Mammary epithelial cell (primary cell): ENCODE results near the gene MAP6.

Experiments used
- CTCF ChIP-seq, 2 donors: IDR thresholded peaks in 1 of 2; conservative IDR thresholded peaks in 1 of 2; 2 replicates each; pipeline ENCODE4 v1.5.1; 2011 to 2012; ENCODE audit warnings: inconsistent platforms in 2 of 2, low read length in 2 of 2, mild to moderate bottlenecking in 2 of 2, control low read depth in 1 of 2, low read depth in 1 of 2; ENCODE audit not compliant: insufficient read depth in 1 of 2; ENCODE audit errors: extremely low read depth in 1 of 2
- EZH2 ChIP-seq: IDR thresholded peaks from 2 replicates; pipeline ENCODE4 v1.6.1; 2012; ENCODE audit warnings: low read length, inconsistent platforms, borderline replicate concordance

DNA sequence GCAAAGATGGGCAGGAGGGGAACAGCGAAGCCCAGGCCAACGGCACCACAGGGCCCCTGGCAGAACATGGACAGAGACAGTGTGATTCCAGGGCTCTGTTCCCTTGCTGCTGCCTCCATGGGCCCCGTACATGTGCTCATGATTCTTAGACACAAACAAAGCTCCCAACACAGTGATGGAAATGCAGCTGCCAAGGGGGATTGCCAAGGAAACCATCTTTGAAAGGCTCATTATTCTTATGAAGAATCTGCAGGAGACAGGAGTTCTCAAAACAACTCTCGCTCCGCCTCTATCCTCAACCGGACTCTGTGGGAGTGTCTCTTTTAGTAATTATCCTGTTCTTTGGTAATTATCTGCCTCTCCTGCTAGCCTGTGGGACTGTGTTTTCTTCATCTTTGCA, 74.6 kb downstream of the MAP6 start:
- TF ChIP-seq CTCF (conservative IDR thresholded peaks at IDR 0.05 in 1 of 2, IDR thresholded peaks at IDR 0.05 in 1 of 2; ENCODE audit: extremely low read depth in 1 of 2, insufficient read depth in 1 of 2, low read depth in 1 of 2, low read length in 2 of 2) (no peak), EZH2 (no peak)
